Fibroblast of mammary gland (primary cell): ENCODE measurements around the gene JUN.
A peak's percentile ranks its signal among the peaks of the same experiment; 100 is the strongest.

Experiments
- DNase-seq: peaks from one replicate; pipeline ENCODE4 v3.0.0-alpha.2; 2010; ENCODE audit warnings: low read depth
- H3K4me3 ChIP-seq: 2 replicates; pipeline ENCODE4 v1.5.1; 2011; ENCODE audit warnings: low read depth, mild to moderate bottlenecking, low read length, moderate library complexity; ENCODE audit not compliant: control insufficient read depth
- CTCF ChIP-seq: conservative IDR thresholded peaks from 2 replicates; pipeline ENCODE4 v1.5.1; 2011; ENCODE audit warnings: low read depth, low read length, inconsistent platforms; ENCODE audit not compliant: control insufficient read depth, insufficient read depth

JUN gene

GRCh38 chr1:58735586-58735985 lies 48.3 kb downstream of the JUN start:
- no peak overlapping the region for H3K4me3 ChIP-seq
- DNase-seq = no peak
- TF ChIP-seq CTCF = no peak

GRCh38 chr1:58734630-58735029 lies 49.2 kb downstream of the JUN start:
- TF ChIP-seq CTCF = no peak
- no peak for DNase-seq

GRCh38 chr1:58732087-58732775 lies 51.6 kb downstream of the JUN start:
- TF ChIP-seq CTCF = no peak
- H3K4me3 ChIP-seq = no peak overlapping the region
- DNase-seq = peak; percentile 49

More at GRCh38 chr1:58734630-58735029, 49.2 kb downstream of the JUN start:
- H3K4me3 ChIP-seq = no peak overlapping the region
